Panc1 (cell line): ENCODE results near the gene ST6GALNAC1. TPM values are rescaled to one million over a fixed set of nuclear protein-coding genes. Genes with fewer than 3 reads are reported as not detected.
"Not testable (repeated sequence)": the region's sequence is repeated elsewhere in the genome, so short reads cannot be mapped to it uniquely, and the experiment has no call there.

Source experiments
- ATAC-seq: fragments of 200-7000 bp; cut with Tn5 transposase; 2 replicates; pipeline ENCODE4 v1.9.1; 2020; ENCODE audit warnings: mild to moderate bottlenecking, moderate library complexity
- BruUV-seq: library from RNA; stranded (reverse); fragments of 400-500 nt; replicated peaks from 2 replicates; lab custom pipeline; 2021; lab: Mats Ljungman, UMichigan
- CTCF ChIA-PET: fragments of 300-600 bp; sonication (Branson Sonifier 250); formaldehyde crosslinking; loops from one replicate; lab custom pipeline; 2022; ENCODE audit warnings: antibody characterized with exemption; lab: Charles Lee
- POLR2A ChIA-PET: fragments of 300-600 bp; sonication (Branson Sonifier 250); formaldehyde crosslinking; loops from one replicate; lab custom pipeline; 2022; ENCODE audit warnings: antibody characterized with exemption; lab: Charles Lee
- DNase-seq: peaks from one replicate; pipeline ENCODE4 v3.0.0-alpha.2; 2010; ENCODE audit warnings: low read depth, low spot score
- H3K27ac ChIP-seq: 2 replicates; pipeline ENCODE4 v1.5.1; 2011; ENCODE audit warnings: mild to moderate bottlenecking, low read length, inconsistent platforms
- H3K27me3 ChIP-seq: fragments of 200-500 bp; sonication (Bioruptor generic); 2 replicates; pipeline ENCODE4 v1.6.0; 2014; ENCODE audit warnings: low read length, inconsistent platforms; ENCODE audit not compliant: control insufficient read depth, insufficient read depth
- H3K36me3 ChIP-seq: fragments of 200-500 bp; sonication (Bioruptor generic); 2 replicates; pipeline ENCODE4 v1.5.1; 2014; ENCODE audit warnings: inconsistent platforms, mild to moderate bottlenecking, low read length, moderate library complexity; ENCODE audit not compliant: control insufficient read depth, insufficient read depth
- H3K4me1 ChIP-seq: 2 replicates; pipeline ENCODE4 v1.5.1; 2011; ENCODE audit warnings: inconsistent platforms, mild to moderate bottlenecking, low read length, moderate library complexity; ENCODE audit not compliant: control insufficient read depth, insufficient read depth
- H3K4me3 ChIP-seq, 2 experiments: 2 replicates each; pipeline ENCODE4 v1.5.1; 2011 to 2012; ENCODE audit warnings: low read depth in 2 of 2, low read length in 2 of 2, mild to moderate bottlenecking in 2 of 2, inconsistent platforms in 1 of 2, moderate library complexity in 1 of 2
- H3K9me3 ChIP-seq: fragments of 200-500 bp; sonication (Bioruptor generic); 2 replicates; pipeline ENCODE4 v1.5.1; 2014; ENCODE audit warnings: low read depth, mild to moderate bottlenecking, inconsistent platforms, low read length, moderate library complexity; ENCODE audit not compliant: control insufficient read depth, insufficient read depth
- POLR2AphosphoS5 ChIP-seq: IDR thresholded peaks from 2 replicates; pipeline ENCODE4 v1.6.1; 2012; ENCODE audit warnings: mild to moderate bottlenecking, low read depth, low read length, moderate library complexity
- SIN3A ChIP-seq: IDR thresholded peaks from 2 replicates; pipeline ENCODE4 v1.6.1; 2012; ENCODE audit warnings: low read depth, mild to moderate bottlenecking, low read length, moderate library complexity, borderline replicate concordance; ENCODE audit not compliant: insufficient read depth
- TCF7L2 ChIP-seq: IDR thresholded peaks from 2 replicates; pipeline ENCODE4 v1.6.1; 2011; ENCODE audit warnings: mild to moderate bottlenecking, low read depth, low read length, inconsistent platforms
- in situ Hi-C: cut with HindIII; loops from 2 replicates; pipeline ENCODE4 v1.10.0; 2016; ENCODE audit warnings: low sequenced_read_pairs, low pct_unique_long_range_greater_than_20kb
- intact Hi-C: fragments of 100-400 bp; cut with micrococcal nuclease; formaldehyde crosslinking; loops from one replicate; pipeline ENCODE4 v1.10.0; 2022; ENCODE audit not compliant: unreplicated experiment
- total RNA-seq: library from RNA; stranded (reverse); gene quantifications from one replicate; pipeline ENCODE4 v1.2.1, GENCODE V29; 2021; ENCODE audit not compliant: unreplicated experiment
- TF ChIP-seq, protein P1 (sequence below): fragments of 450-650 bp; IDR thresholded peaks from 2 replicates; pipeline ENCODE4 v1.5.1; 2017; ENCODE audit warnings: mild to moderate bottlenecking
- TF ChIP-seq, protein P2 (sequence below), 2 experiments: IDR thresholded peaks; 2 replicates each; pipeline ENCODE4 v1.6.1; 2011 to 2012; ENCODE audit warnings: low read depth in 2 of 2, control low read depth in 1 of 2, low read length in 1 of 2, mild to moderate bottlenecking in 1 of 2, moderate library complexity in 1 of 2; ENCODE audit not compliant: insufficient read depth in 1 of 2

ST6GALNAC1 gene
- total RNA-seq, 1 experiment from 2014 or later = 0.15 TPM

- in situ Hi-C loops = no loop called here
- no peak for TF ChIP-seq TCF7L2
- no peak for TF ChIP-seq SIN3A
- TF ChIP-seq, protein P1, sequence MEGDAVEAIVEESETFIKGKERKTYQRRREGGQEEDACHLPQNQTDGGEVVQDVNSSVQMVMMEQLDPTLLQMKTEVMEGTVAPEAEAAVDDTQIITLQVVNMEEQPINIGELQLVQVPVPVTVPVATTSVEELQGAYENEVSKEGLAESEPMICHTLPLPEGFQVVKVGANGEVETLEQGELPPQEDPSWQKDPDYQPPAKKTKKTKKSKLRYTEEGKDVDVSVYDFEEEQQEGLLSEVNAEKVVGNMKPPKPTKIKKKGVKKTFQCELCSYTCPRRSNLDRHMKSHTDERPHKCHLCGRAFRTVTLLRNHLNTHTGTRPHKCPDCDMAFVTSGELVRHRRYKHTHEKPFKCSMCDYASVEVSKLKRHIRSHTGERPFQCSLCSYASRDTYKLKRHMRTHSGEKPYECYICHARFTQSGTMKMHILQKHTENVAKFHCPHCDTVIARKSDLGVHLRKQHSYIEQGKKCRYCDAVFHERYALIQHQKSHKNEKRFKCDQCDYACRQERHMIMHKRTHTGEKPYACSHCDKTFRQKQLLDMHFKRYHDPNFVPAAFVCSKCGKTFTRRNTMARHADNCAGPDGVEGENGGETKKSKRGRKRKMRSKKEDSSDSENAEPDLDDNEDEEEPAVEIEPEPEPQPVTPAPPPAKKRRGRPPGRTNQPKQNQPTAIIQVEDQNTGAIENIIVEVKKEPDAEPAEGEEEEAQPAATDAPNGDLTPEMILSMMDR = no peak
- TF ChIP-seq POLR2AphosphoS5 = no peak
- TF ChIP-seq, protein P2, sequence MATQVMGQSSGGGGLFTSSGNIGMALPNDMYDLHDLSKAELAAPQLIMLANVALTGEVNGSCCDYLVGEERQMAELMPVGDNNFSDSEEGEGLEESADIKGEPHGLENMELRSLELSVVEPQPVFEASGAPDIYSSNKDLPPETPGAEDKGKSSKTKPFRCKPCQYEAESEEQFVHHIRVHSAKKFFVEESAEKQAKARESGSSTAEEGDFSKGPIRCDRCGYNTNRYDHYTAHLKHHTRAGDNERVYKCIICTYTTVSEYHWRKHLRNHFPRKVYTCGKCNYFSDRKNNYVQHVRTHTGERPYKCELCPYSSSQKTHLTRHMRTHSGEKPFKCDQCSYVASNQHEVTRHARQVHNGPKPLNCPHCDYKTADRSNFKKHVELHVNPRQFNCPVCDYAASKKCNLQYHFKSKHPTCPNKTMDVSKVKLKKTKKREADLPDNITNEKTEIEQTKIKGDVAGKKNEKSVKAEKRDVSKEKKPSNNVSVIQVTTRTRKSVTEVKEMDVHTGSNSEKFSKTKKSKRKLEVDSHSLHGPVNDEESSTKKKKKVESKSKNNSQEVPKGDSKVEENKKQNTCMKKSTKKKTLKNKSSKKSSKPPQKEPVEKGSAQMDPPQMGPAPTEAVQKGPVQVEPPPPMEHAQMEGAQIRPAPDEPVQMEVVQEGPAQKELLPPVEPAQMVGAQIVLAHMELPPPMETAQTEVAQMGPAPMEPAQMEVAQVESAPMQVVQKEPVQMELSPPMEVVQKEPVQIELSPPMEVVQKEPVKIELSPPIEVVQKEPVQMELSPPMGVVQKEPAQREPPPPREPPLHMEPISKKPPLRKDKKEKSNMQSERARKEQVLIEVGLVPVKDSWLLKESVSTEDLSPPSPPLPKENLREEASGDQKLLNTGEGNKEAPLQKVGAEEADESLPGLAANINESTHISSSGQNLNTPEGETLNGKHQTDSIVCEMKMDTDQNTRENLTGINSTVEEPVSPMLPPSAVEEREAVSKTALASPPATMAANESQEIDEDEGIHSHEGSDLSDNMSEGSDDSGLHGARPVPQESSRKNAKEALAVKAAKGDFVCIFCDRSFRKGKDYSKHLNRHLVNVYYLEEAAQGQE (IDR thresholded peaks at IDR 0.05; ENCODE audit: insufficient read depth in 1 of 2, low read depth in 2 of 2, low read length in 1 of 2) = no peak
- DNase-seq (no peak), ATAC-seq (no peak)
- Histone ChIP-seq H3K27me3 (no peaks in the 10 kb centered on the region), H3K36me3 (no peaks in the 10 kb centered on the region), H3K9me3 (no peaks in the 10 kb centered on the region), H3K4me3 (no peak overlapping the region), H3K27ac (no peak overlapping the region), H3K4me1 (no peaks in the 10 kb centered on the region)
- no TSS peak for BruUV-seq
- intact Hi-C loops = no loop called here
- ChIA-PET CTCF (interaction anchor here (0.7 to 1.3 kb wide), 2 partner anchors 13 to 83 kb away, joined by 3 to 5 read pairs; no protein-coding TSS in a partner anchor), POLR2A (no interaction called here)
These were observed 31.8 kb downstream of the ST6GALNAC1 start for GRCh38 chr17:76611758-76612157.

DNA sequence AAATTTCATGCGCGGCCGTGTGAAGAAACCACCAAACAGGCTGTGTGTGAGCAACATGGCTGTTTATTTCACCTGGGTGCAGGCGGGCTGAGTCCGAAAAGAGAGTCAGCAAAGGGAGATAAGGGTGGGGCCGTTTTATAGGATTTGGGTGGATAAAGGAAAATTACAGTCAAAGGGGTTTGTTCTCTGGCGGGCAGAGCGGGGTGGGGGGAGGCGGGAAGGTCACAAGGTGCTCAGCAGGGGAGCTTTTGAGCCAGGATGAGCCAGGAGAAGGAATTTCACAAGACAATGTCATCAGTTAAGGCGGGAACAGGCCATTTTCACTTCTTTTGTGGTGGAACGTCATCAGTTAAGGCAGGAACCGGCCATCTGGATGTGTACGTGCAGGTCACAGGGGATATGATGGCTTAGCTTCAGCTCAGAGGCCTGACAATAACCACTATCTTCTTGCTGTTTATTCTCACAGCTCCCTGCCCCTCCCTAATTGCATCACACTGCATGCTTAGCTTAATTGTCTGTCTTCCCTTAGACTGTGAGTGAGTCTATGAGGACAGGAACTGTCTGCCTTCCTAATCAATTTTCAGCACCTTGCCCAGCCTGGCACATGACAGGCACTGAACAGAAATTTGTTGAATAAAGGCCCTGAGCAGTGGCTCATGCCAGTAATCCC is 32.3 kb downstream of the ST6GALNAC1 start:
- H3K4me1 ChIP-seq, intact Hi-C loops, in situ Hi-C loops, H3K36me3 ChIP-seq, H3K27ac ChIP-seq, DNase-seq, H3K4me3 ChIP-seq, BruUV-seq, ATAC-seq, H3K27me3 ChIP-seq, POLR2A ChIA-PET, H3K9me3 ChIP-seq: not testable (repeated sequence)
- CTCF ChIA-PET = interaction anchor here (0.6 to 0.7 kb wide), 2 partner anchors 83 to 435 kb away, joined by 3 read pairs; no protein-coding TSS in a partner anchor

- H3K36me3 ChIP-seq, H3K9me3 ChIP-seq, POLR2A ChIA-PET, DNase-seq, H3K27ac ChIP-seq, BruUV-seq, H3K4me3 ChIP-seq, ATAC-seq, intact Hi-C loops, in situ Hi-C loops, H3K27me3 ChIP-seq, CTCF ChIA-PET, H3K4me1 ChIP-seq: not testable (repeated sequence)
These were observed 36.9 kb downstream of the ST6GALNAC1 start for GRCh38 chr17:76606685-76607084.
